HCT116 (cell line): ENCODE results near the gene FARP1. TPM values are rescaled to one million over a fixed set of nuclear protein-coding genes. Genes with fewer than 3 reads are reported as not detected.

ENCODE experiments used
- ATAC-seq: fragments of 200-7000 bp; cut with Tn5 transposase; 2 replicates; pipeline ENCODE4 v1.9.1; 2020; ENCODE audit warnings: mild to moderate bottlenecking, moderate library complexity
- BruUV-seq: library from RNA; stranded (reverse); fragments of 400-500 nt; replicated peaks from 2 replicates; lab custom pipeline; 2021; lab: Mats Ljungman, UMichigan
- CTCF ChIA-PET: fragments of 300-600 bp; sonication (Branson Sonifier 250); formaldehyde crosslinking; loops from one replicate; lab custom pipeline; 2021; ENCODE audit warnings: antibody characterized with exemption; lab: Charles Lee
- POLR2A ChIA-PET: fragments of 300-600, 350-600 bp; sonication (Branson Sonifier 250); formaldehyde crosslinking; loops from one replicate; lab custom pipeline; 2021; ENCODE audit warnings: antibody characterized with exemption; lab: Charles Lee
- RAD21 ChIA-PET, 2 experiments: fragments of 300-600 bp; sonication (Branson Sonifier 250); formaldehyde crosslinking; loops; one replicate each; lab custom pipeline; 2023; ENCODE audit warnings: low total read pairs in 2 of 2; ENCODE audit not compliant: uncharacterized antibody in 2 of 2, unreplicated experiment in 2 of 2, low non-redundant PET in 1 of 2; lab: Charles Lee
- DNase-seq: peaks from one replicate; pipeline ENCODE4 v3.0.0-alpha.2; 2010; ENCODE audit warnings: low read depth, low spot score
- H2AFZ ChIP-seq: fragments of 200-600 bp; shearing (Covaris generic), sonication (generic); 2 replicates; pipeline ENCODE4 v1.6.1; 2017; ENCODE audit warnings: low read depth, mixed run types, mixed read lengths, antibody characterized with exemption, low read length; ENCODE audit not compliant: poor library complexity, severe bottlenecking
- H3K27ac ChIP-seq: 2 replicates; pipeline ENCODE4 v1.5.1; 2012; ENCODE audit warnings: low read depth, low read length
- H3K27me3 ChIP-seq: fragments of 200-600 bp; sonication (generic); 2 replicates; pipeline ENCODE4 v1.6.1; 2016; ENCODE audit warnings: mixed run types, low read length, mixed read lengths; ENCODE audit not compliant: insufficient read depth
- H3K36me3 ChIP-seq, 2 experiments: fragments of 200-500 bp in 1 of 2; fragments of 200-600 bp in 1 of 2; sonication (Bioruptor generic) in 1 of 2; sonication (generic) in 1 of 2; 2 replicates each; pipeline versions ENCODE4 v1.5.1 to v1.6.1; 2014 to 2016; ENCODE audit warnings: low read length in 2 of 2, inconsistent platforms in 1 of 2, mixed read lengths in 1 of 2, mixed run types in 1 of 2; ENCODE audit not compliant: insufficient read depth in 2 of 2, control insufficient read depth in 1 of 2
- H3K4me1 ChIP-seq, 2 experiments: fragments of 200-600 bp in 1 of 2; sonication (generic) in 1 of 2; 2 replicates each; pipeline versions ENCODE4 v1.5.1 to v1.6.1; 2012 to 2017; ENCODE audit warnings: low read length in 2 of 2, inconsistent platforms in 1 of 2, mild to moderate bottlenecking in 1 of 2, mixed read lengths in 1 of 2, mixed run types in 1 of 2, moderate library complexity in 1 of 2; ENCODE audit not compliant: insufficient read depth in 2 of 2, control insufficient read depth in 1 of 2
- H3K4me2 ChIP-seq: fragments of 200-600 bp; sonication (generic); 2 replicates; pipeline ENCODE4 v1.6.1; 2017; ENCODE audit warnings: mixed run types, low read length, mixed read lengths
- H3K4me3 ChIP-seq, 2 experiments: fragments of 200-600 bp in 1 of 2; sonication (generic) in 1 of 2; replicated peaks in 1 of 2; 2 replicates each; pipeline ENCODE4 v1.5.1; 2011 to 2016; ENCODE audit warnings: low read length in 2 of 2, control low read depth in 1 of 2, low read depth in 1 of 2, mild to moderate bottlenecking in 1 of 2, mixed read lengths in 1 of 2, mixed run types in 1 of 2
- H3K79me2 ChIP-seq: fragments of 200-600 bp; sonication (generic); 2 replicates; pipeline ENCODE4 v1.6.1; 2017; ENCODE audit warnings: mild to moderate bottlenecking, mixed run types, low read length, moderate library complexity, mixed read lengths; ENCODE audit not compliant: insufficient read depth
- H3K9ac ChIP-seq: fragments of 200-600 bp; sonication (generic); 2 replicates; pipeline ENCODE4 v1.6.1; 2016; ENCODE audit warnings: low read length, mixed read lengths
- H3K9me2 ChIP-seq: fragments of 200-600 bp; sonication (generic), shearing (Covaris generic); 2 replicates; pipeline ENCODE4 v1.6.1; 2017; ENCODE audit warnings: mixed run types, mild to moderate bottlenecking, moderate library complexity; ENCODE audit not compliant: insufficient read depth
- H3K9me3 ChIP-seq, 2 experiments: fragments of 200-500 bp in 1 of 2; fragments of 200-600 bp in 1 of 2; sonication (Bioruptor generic) in 1 of 2; sonication (generic) in 1 of 2; 2 replicates each; pipeline ENCODE4 v1.6.1; 2014 to 2017; ENCODE audit warnings: low read length in 2 of 2, mixed read lengths in 2 of 2, inconsistent platforms in 1 of 2, low read depth in 1 of 2, mild to moderate bottlenecking in 1 of 2, mixed run types in 1 of 2, moderate library complexity in 1 of 2; ENCODE audit not compliant: control insufficient read depth in 1 of 2, insufficient read depth in 1 of 2
- H4K20me1 ChIP-seq: fragments of 200-600 bp; sonication (generic), shearing (Covaris generic); 2 replicates; pipeline ENCODE4 v1.6.1; 2017; ENCODE audit warnings: mixed run types, mild to moderate bottlenecking, moderate library complexity; ENCODE audit not compliant: insufficient read depth
- ATF3 ChIP-seq: IDR thresholded peaks from 2 replicates; pipeline ENCODE4 v1.6.1; 2012
- ELF1 ChIP-seq: IDR thresholded peaks from 2 replicates; pipeline ENCODE4 v1.6.1; 2012; ENCODE audit warnings: low read depth, borderline replicate concordance
- EZH2 ChIP-seq: fragments of 200-600 bp; sonication (generic); IDR thresholded peaks from 2 replicates; pipeline ENCODE4 v1.6.1; 2017; ENCODE audit warnings: antibody characterized with exemption, mixed run types
- JUND ChIP-seq: IDR thresholded peaks from 2 replicates; pipeline ENCODE4 v1.6.1; 2012
- POLR2AphosphoS5 ChIP-seq: IDR thresholded peaks from 2 replicates; pipeline ENCODE4 v1.6.1; 2011; ENCODE audit warnings: mild to moderate bottlenecking, low read depth, low read length, moderate library complexity
- intact Hi-C: fragments of 100-400 bp; cut with micrococcal nuclease; formaldehyde crosslinking; loops from 2 replicates; pipeline ENCODE4 v1.10.0; 2022
- total RNA-seq: library from RNA; stranded (reverse); gene quantifications from one replicate; pipeline ENCODE4 v1.2.1, GENCODE V29; 2021; ENCODE audit not compliant: unreplicated experiment
- TF ChIP-seq, protein P1 (sequence below): IDR thresholded peaks from 2 replicates; pipeline ENCODE4 v1.6.1; 2012

Gene FARP1
- total RNA-seq, 1 experiment from 2014 or later, result 30.5 TPM

GRCh38 chr13:98279473-98280175 lies 136.7 kb downstream of the FARP1 start:
- no peaks in the 10 kb centered on the region for H4K20me1 ChIP-seq
- no TSS peak for BruUV-seq
- no peak overlapping the region for H3K27ac ChIP-seq
- no peak overlapping the region for H3K4me2 ChIP-seq
- ATAC-seq (no peak; the same call in 1 of the 2 replicates), DNase-seq (no peak)
- no peak overlapping the region for H3K9ac ChIP-seq
- H2AFZ ChIP-seq, result no peak overlapping the region
- no peaks in the 10 kb centered on the region for H3K9me3 ChIP-seq
- TF ChIP-seq ELF1 (no peak), JUND (no peak), EZH2 (no peak)
- no peaks in the 10 kb centered on the region for H3K4me1 ChIP-seq
- no peaks in the 10 kb centered on the region for H3K36me3 ChIP-seq
- ChIA-PET POLR2A (no interaction called here), RAD21 (no interaction called here), CTCF (no interaction called here)
- H3K27me3 ChIP-seq, result no peaks in the 10 kb centered on the region
- H3K4me3 ChIP-seq, result no peak overlapping the region
- no peaks in the 10 kb centered on the region for H3K79me2 ChIP-seq
- no peaks in the 10 kb centered on the region for H3K9me2 ChIP-seq
- intact Hi-C loops, result no loop called here

- no peaks in the 10 kb centered on the region for H3K9me3 ChIP-seq
- H3K4me1 ChIP-seq, result no peaks in the 10 kb centered on the region
- TF ChIP-seq POLR2AphosphoS5 (no peak), ATF3 (no peak)
- TF ChIP-seq, protein P1, sequence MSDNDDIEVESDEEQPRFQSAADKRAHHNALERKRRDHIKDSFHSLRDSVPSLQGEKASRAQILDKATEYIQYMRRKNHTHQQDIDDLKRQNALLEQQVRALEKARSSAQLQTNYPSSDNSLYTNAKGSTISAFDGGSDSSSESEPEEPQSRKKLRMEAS, result no peak
- TF ChIP-seq, all 23 proteins: peak for 0
- RAD21 ChIA-PET, result no interaction called here
- Histone ChIP-seq H3K9ac (no peak overlapping the region), H3K27ac (no peak overlapping the region), H3K4me3 (no peak overlapping the region), H3K36me3 (no peaks in the 10 kb centered on the region), H3K27me3 (no peaks in the 10 kb centered on the region), H2AFZ (no peak overlapping the region), H3K4me2 (no peak overlapping the region), H4K20me1 (no peaks in the 10 kb centered on the region), H3K79me2 (no peaks in the 10 kb centered on the region), H3K9me2 (no peaks in the 10 kb centered on the region)
- CTCF ChIA-PET, result no interaction called here
- BruUV-seq, result no TSS peak
- DNase-seq (no peak), ATAC-seq (no peak)
- intact Hi-C loops, result no loop called here
- POLR2A ChIA-PET, result no interaction called here
Observed at GRCh38 chr13:98280176-98280510, 137.2 kb downstream of the FARP1 start.
